ENCODE data around the gene GSTK1.
"Not testable (repeated sequence)": the region's sequence is repeated elsewhere in the genome, so short reads cannot be mapped to it uniquely, and the experiment has no call there.

The GSTK1 gene

GRCh38 chr7:143279186-143280098 is 16.2 kb downstream of the GSTK1 start:
- no peak for DNase-seq

GRCh38 chr7:143280160-143280559 is 16.9 kb downstream of the GSTK1 start:
- DNase-seq = no peak

- DNase-seq = no peak
Measured at GRCh38 chr7:143280566-143280965, 17.3 kb downstream of the GSTK1 start.

GRCh38 chr7:143281529-143281928 is 18.3 kb downstream of the GSTK1 start:
- DNase-seq = no peak

GRCh38 chr7:143282124-143282523 is 18.9 kb downstream of the GSTK1 start:
- DNase-seq = no peak

GRCh38 chr7:143283381-143283780 is 20.1 kb downstream of the GSTK1 start:
- no peak for DNase-seq

GRCh38 chr7:143284591-143285469 is 21.6 kb downstream of the GSTK1 start, which contains the start of gene TMEM139:
Gene TMEM139, plus strand, starts transcription at chr7:143284958. Its CDS starts 1,000 bp downstream, at chr7:143285958.
- DNase-seq = peak; percentile 60

- no peak for DNase-seq
Measured at GRCh38 chr7:143285470-143285778, 22.2 kb downstream of the GSTK1 start.

GRCh38 chr7:143285806-143286521 is 22.7 kb downstream of the GSTK1 start:
- DNase-seq = no peak

GRCh38 chr7:143286522-143286890 is 23.3 kb downstream of the GSTK1 start:
- no peak for DNase-seq

- no peak for DNase-seq
Measured at GRCh38 chr7:143287339-143287934, 24.2 kb downstream of the GSTK1 start.

- DNase-seq = peak; percentile 94
Measured at GRCh38 chr7:143287935-143288826, 24.9 kb downstream of the GSTK1 start, which contains the start of gene CASP2. Gene CASP2, plus strand, starts transcription at chr7:143288351. Its CDS starts 105 bp downstream, at chr7:143288456.

- DNase-seq = no peak
Measured at GRCh38 chr7:143288836-143289235, 25.6 kb downstream of the GSTK1 start.

- DNase-seq = no peak
Measured at GRCh38 chr7:143289421-143289820, 26.2 kb downstream of the GSTK1 start.

- DNase-seq = not testable (repeated sequence)
Measured at GRCh38 chr7:143289888-143290287, 26.6 kb downstream of the GSTK1 start.

- DNase-seq = no peak
Measured at GRCh38 chr7:143290293-143290692, 27.1 kb downstream of the GSTK1 start.

GRCh38 chr7:143292876-143293275 is 29.6 kb downstream of the GSTK1 start:
- no peak for DNase-seq

- DNase-seq = no peak
Measured at GRCh38 chr7:143295870-143296269, 32.6 kb downstream of the GSTK1 start.

- no peak for DNase-seq
Measured at GRCh38 chr7:143296686-143297085, 33.4 kb downstream of the GSTK1 start.

- DNase-seq = no peak
Measured at GRCh38 chr7:143299346-143299745, 36.1 kb downstream of the GSTK1 start.

- no peak for DNase-seq
Measured at GRCh38 chr7:143299840-143300239, 36.6 kb downstream of the GSTK1 start.
